GM13976 (cell line): ENCODE results near the gene JAML.
A peak's percentile ranks its signal among the peaks of the same experiment; 100 is the strongest.

Source experiments
- DNase-seq: peaks from one replicate; pipeline ENCODE4 v3.0.0; 2012; ENCODE audit warnings: low spot score
- CTCF ChIP-seq: IDR thresholded peaks from 2 replicates; pipeline ENCODE4 v1.5.1; 2012; ENCODE audit warnings: borderline replicate concordance, mild to moderate bottlenecking; ENCODE audit not compliant: insufficient read depth; ENCODE audit errors: extremely low read depth, missing control alignments, control extremely low read depth
- in situ Hi-C: fragments of 300-500 bp; cut with MboI; formaldehyde crosslinking; loops from one replicate; pipeline ENCODE4 v1.12.0; 2022; ENCODE audit warnings: low sequenced_read_pairs, mixed read lengths, inconsistent platforms; ENCODE audit not compliant: unreplicated experiment

The JAML gene

GRCh38 chr11:118147502-118147901 is 77.3 kb downstream of the JAML start:
- no peak for TF ChIP-seq CTCF
- no peak for DNase-seq
- in situ Hi-C loops, result no loop called here

DNA sequence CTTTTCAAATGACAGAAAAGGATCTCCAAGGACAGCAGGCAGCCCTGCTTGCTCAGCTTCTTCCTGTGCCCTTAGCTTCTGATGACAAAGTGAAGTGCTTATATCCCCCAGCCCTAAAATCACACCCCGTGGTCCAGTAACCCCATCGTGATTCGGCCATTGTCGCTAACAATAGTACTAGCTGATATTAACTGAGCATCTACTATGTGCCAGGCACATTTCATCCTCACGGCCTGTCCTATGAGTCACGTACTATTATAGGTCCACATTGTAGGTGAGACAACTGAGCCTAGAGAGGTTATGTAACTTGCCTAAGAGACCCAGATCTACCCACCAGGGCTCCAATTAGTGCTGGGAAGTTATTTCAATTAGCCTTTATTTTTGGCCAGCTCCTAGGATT is 78.3 kb downstream of the JAML start:
- no peak for TF ChIP-seq CTCF
- no peak for DNase-seq
- in situ Hi-C loops, result no loop called here

- peak; percentile 91 for TF ChIP-seq CTCF
- peak; percentile 97 for DNase-seq
Measured at GRCh38 chr11:118145285-118146227, 79.3 kb downstream of the JAML start.

DNA sequence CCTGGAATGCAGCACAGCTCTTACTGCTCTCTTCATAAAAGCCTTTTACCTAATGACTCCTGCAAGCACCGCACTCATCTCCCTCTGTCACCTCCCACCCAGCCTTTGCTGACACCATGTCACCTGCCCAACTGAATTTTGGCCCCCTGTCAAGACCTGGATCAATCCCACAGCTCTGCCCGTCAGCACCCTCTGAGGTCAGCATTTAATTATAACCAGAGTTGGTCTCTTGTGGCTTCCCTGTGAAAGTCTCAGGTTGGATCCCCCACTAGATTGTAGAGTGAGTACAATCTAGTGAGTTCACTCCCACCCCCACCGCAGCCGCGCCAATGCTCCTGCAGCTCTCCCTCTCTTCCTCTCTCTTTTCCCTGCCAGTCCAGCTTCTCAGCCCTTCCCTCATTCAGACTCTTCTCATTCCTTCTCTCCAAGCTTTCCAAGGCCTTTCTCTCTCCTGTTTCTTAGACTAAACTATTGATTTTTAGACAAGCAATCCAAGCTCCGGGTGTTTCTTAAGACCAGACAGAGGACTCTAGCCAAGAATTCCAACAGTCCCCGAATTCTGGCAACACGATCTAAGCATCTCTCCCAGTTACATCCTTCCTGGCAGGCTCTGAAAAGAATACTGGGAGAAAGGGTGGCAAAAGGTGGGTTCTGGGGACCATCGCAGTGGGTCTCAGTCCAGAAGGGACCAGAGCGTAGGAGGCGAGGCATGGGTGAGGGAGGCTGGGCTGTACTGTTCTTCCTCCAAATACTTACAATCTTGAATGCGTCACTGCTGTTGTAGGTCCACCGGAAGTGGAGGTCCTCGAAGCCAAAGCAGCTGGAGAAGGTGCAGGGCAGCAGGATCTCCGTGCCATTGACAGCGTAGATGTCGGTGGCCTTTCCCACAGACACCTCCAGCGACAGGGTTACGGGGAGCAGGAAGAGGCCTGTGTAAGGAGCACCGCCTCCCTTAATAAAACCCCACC is 80.2 kb downstream of the JAML start:
- in situ Hi-C loops, result no loop called here
- no peak for DNase-seq

More at GRCh38 chr11:118145285-118146227, 79.3 kb downstream of the JAML start:
- in situ Hi-C loops, result no loop called here

More for the DNA sequence above, 80.2 kb downstream of the JAML start:
- TF ChIP-seq CTCF, result no peak
